WTC11 (cell line): ENCODE data around the gene SETMAR. TPM values are rescaled to one million over a fixed set of nuclear protein-coding genes. Genes with fewer than 3 reads are reported as not detected.

Experiments
- ATAC-seq: fragments of 200-7000 bp; cut with Tn5 transposase; 2 replicates; pipeline ENCODE4 v1.10.0; 2021; ENCODE audit warnings: mild to moderate bottlenecking, moderate library complexity
- CTCF ChIA-PET: fragments of 300-600 bp; sonication (Branson Sonifier 250); formaldehyde crosslinking; loops from one replicate; lab custom pipeline; 2021; ENCODE audit warnings: antibody characterized with exemption; lab: Charles Lee
- POLR2A ChIA-PET: fragments of 350-600 bp; sonication (Branson Sonifier 250); formaldehyde crosslinking; loops from one replicate; lab custom pipeline; 2021; ENCODE audit warnings: antibody characterized with exemption; lab: Charles Lee
- DNase-seq: peaks from one replicate; pipeline ENCODE4 v3.0.0; 2021; ENCODE audit warnings: low spot score
- H3K27ac Mint-ChIP-seq: 2 replicates; pipeline ENCODE4 v1.8.0; 2021; ENCODE audit warnings: mixed read lengths
- H3K27me3 Mint-ChIP-seq: 2 replicates; pipeline ENCODE4 v1.8.0; 2021; ENCODE audit warnings: low read depth, mild to moderate bottlenecking, moderate library complexity, mixed read lengths
- H3K36me3 Mint-ChIP-seq: 2 replicates; pipeline ENCODE4 v1.8.0; 2021; ENCODE audit warnings: mixed read lengths
- H3K4me1 Mint-ChIP-seq: 2 replicates; pipeline ENCODE4 v1.8.0; 2022; ENCODE audit warnings: mixed read lengths
- H3K4me3 Mint-ChIP-seq: 2 replicates; pipeline ENCODE4 v1.8.0; 2021; ENCODE audit warnings: mild to moderate bottlenecking, moderate library complexity, mixed read lengths
- H3K9me3 Mint-ChIP-seq: 2 replicates; pipeline ENCODE4 v1.8.0; 2021; ENCODE audit warnings: mixed read lengths
- CREM ChIP-seq: sonication (generic); formaldehyde crosslinking; IDR thresholded peaks from 2 replicates; pipeline ENCODE4 v1.8.1; 2022; ENCODE audit warnings: mild to moderate bottlenecking, missing genetic modification reagents, moderate library complexity
- E2F5 ChIP-seq: sonication (generic); formaldehyde crosslinking; IDR thresholded peaks from 2 replicates; pipeline ENCODE4 v1.8.1; 2022; ENCODE audit warnings: mild to moderate bottlenecking, moderate library complexity, missing genetic modification reagents
- ELF4 ChIP-seq: sonication (generic); formaldehyde crosslinking; IDR thresholded peaks from 2 replicates; pipeline ENCODE4 v1.8.1; 2022; ENCODE audit warnings: low read depth, mild to moderate bottlenecking, moderate library complexity, missing genetic modification reagents
- FOXJ3 ChIP-seq: sonication (generic); formaldehyde crosslinking; IDR thresholded peaks from 2 replicates; pipeline ENCODE4 v1.9.0; 2021; ENCODE audit warnings: missing genetic modification reagents, mild to moderate bottlenecking, borderline replicate concordance
- FOXP1 ChIP-seq: sonication (generic); formaldehyde crosslinking; IDR thresholded peaks from 2 replicates; pipeline ENCODE4 v1.8.0; 2022; ENCODE audit warnings: missing genetic modification reagents, mild to moderate bottlenecking, moderate library complexity, borderline replicate concordance
- JUN ChIP-seq: sonication (generic); formaldehyde crosslinking; IDR thresholded peaks from 2 replicates; pipeline ENCODE4 v1.8.0; 2023; ENCODE audit warnings: mild to moderate bottlenecking, missing genetic modification reagents
- NFE2L1 ChIP-seq: sonication (generic); formaldehyde crosslinking; IDR thresholded peaks from 2 replicates; pipeline ENCODE4 v1.8.1; 2023; ENCODE audit warnings: missing genetic modification reagents
- NFYB ChIP-seq: sonication (generic); formaldehyde crosslinking; conservative IDR thresholded peaks from 2 replicates; pipeline ENCODE4 v1.8.0; 2022; ENCODE audit warnings: low read depth, missing genetic modification reagents
- SMAD3 ChIP-seq: sonication (generic); formaldehyde crosslinking; IDR thresholded peaks from 2 replicates; pipeline ENCODE4 v1.8.0; 2022; ENCODE audit warnings: missing genetic modification reagents, mild to moderate bottlenecking, borderline replicate concordance
- SMAD4 ChIP-seq: sonication (generic); formaldehyde crosslinking; IDR thresholded peaks from 2 replicates; pipeline ENCODE4 v1.8.0; 2022; ENCODE audit warnings: mild to moderate bottlenecking, missing genetic modification reagents
- SOX15 ChIP-seq: fragments of 250-450 bp; sonication (Bioruptor Pico); IDR thresholded peaks from 2 replicates; pipeline ENCODE4 v1.9.0; 2021; ENCODE audit warnings: mild to moderate bottlenecking
- TEAD4 ChIP-seq: sonication (generic); formaldehyde crosslinking; IDR thresholded peaks from 2 replicates; pipeline ENCODE4 v1.8.0; 2022; ENCODE audit warnings: mild to moderate bottlenecking, missing genetic modification reagents
- ZBTB21 ChIP-seq: sonication (generic); formaldehyde crosslinking; IDR thresholded peaks from 2 replicates; pipeline ENCODE4 v1.8.1; 2023; ENCODE audit warnings: mild to moderate bottlenecking, missing genetic modification reagents, borderline replicate concordance
- ZNF232 ChIP-seq: sonication (generic); formaldehyde crosslinking; IDR thresholded peaks from 2 replicates; pipeline ENCODE4 v1.8.0; 2022; ENCODE audit warnings: mild to moderate bottlenecking, missing genetic modification reagents
- ZNF263 ChIP-seq: sonication (generic); formaldehyde crosslinking; IDR thresholded peaks from 2 replicates; pipeline ENCODE4 v1.8.1; 2022; ENCODE audit warnings: low read depth, mild to moderate bottlenecking, moderate library complexity, missing genetic modification reagents
- ZNF423 ChIP-seq: fragments of 250-450 bp; sonication (Bioruptor Pico); IDR thresholded peaks from 2 replicates; pipeline ENCODE4 v2.1.2; 2022; ENCODE audit warnings: mild to moderate bottlenecking, moderate library complexity
- total RNA-seq: library from RNA; stranded (reverse); gene quantifications from 3 replicates; pipeline ENCODE4 v1.2.3, GENCODE V29; 2021
- TF ChIP-seq, protein P1 (sequence below): sonication (generic); formaldehyde crosslinking; IDR thresholded peaks from 2 replicates; pipeline ENCODE4 v1.8.1; 2023; ENCODE audit warnings: mild to moderate bottlenecking, missing genetic modification reagents
- TF ChIP-seq, protein P2 (sequence below): sonication (generic); formaldehyde crosslinking; IDR thresholded peaks from 2 replicates; pipeline ENCODE4 v1.8.0; 2022; ENCODE audit warnings: missing genetic modification reagents
- TF ChIP-seq, protein P3 (sequence below): fragments of 250-450 bp; sonication (Bioruptor Pico); conservative IDR thresholded peaks from 2 replicates; pipeline ENCODE4 v1.9.0; 2021; ENCODE audit warnings: mild to moderate bottlenecking
- TF ChIP-seq, protein P4 (sequence below): sonication (generic); formaldehyde crosslinking; IDR thresholded peaks from 2 replicates; pipeline ENCODE4 v1.8.0; 2022; ENCODE audit warnings: mild to moderate bottlenecking, missing genetic modification reagents

SETMAR gene
- total RNA-seq, 1 experiment from 2014 or later: 11.6 TPM

GRCh38 chr3:4306091-4306490 is 2.9 kb downstream of the SETMAR start:
- H3K27ac Mint-ChIP-seq: 0 out of 2 replicates have a peak overlapping the region, but pooled peaks have one; percentile 35
- CTCF ChIA-PET: interaction anchor here (1.1 kb wide), 1 partner anchor 34 kb away, joined by 3 read pairs; no protein-coding TSS in a partner anchor
- TF ChIP-seq JUN (CRISPR knock-in tag): no peak
- TF ChIP-seq ZBTB21 (CRISPR knock-in tag): no peak
- TF ChIP-seq ZNF232 (CRISPR knock-in tag): no peak
- TF ChIP-seq, protein P1, sequence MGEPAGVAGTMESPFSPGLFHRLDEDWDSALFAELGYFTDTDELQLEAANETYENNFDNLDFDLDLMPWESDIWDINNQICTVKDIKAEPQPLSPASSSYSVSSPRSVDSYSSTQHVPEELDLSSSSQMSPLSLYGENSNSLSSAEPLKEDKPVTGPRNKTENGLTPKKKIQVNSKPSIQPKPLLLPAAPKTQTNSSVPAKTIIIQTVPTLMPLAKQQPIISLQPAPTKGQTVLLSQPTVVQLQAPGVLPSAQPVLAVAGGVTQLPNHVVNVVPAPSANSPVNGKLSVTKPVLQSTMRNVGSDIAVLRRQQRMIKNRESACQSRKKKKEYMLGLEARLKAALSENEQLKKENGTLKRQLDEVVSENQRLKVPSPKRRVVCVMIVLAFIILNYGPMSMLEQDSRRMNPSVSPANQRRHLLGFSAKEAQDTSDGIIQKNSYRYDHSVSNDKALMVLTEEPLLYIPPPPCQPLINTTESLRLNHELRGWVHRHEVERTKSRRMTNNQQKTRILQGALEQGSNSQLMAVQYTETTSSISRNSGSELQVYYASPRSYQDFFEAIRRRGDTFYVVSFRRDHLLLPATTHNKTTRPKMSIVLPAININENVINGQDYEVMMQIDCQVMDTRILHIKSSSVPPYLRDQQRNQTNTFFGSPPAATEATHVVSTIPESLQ (CRISPR knock-in tag): no peak
- no peak for TF ChIP-seq SMAD3 (CRISPR knock-in tag)
- no peak for TF ChIP-seq SMAD4 (CRISPR knock-in tag)
- TF ChIP-seq, protein P2, sequence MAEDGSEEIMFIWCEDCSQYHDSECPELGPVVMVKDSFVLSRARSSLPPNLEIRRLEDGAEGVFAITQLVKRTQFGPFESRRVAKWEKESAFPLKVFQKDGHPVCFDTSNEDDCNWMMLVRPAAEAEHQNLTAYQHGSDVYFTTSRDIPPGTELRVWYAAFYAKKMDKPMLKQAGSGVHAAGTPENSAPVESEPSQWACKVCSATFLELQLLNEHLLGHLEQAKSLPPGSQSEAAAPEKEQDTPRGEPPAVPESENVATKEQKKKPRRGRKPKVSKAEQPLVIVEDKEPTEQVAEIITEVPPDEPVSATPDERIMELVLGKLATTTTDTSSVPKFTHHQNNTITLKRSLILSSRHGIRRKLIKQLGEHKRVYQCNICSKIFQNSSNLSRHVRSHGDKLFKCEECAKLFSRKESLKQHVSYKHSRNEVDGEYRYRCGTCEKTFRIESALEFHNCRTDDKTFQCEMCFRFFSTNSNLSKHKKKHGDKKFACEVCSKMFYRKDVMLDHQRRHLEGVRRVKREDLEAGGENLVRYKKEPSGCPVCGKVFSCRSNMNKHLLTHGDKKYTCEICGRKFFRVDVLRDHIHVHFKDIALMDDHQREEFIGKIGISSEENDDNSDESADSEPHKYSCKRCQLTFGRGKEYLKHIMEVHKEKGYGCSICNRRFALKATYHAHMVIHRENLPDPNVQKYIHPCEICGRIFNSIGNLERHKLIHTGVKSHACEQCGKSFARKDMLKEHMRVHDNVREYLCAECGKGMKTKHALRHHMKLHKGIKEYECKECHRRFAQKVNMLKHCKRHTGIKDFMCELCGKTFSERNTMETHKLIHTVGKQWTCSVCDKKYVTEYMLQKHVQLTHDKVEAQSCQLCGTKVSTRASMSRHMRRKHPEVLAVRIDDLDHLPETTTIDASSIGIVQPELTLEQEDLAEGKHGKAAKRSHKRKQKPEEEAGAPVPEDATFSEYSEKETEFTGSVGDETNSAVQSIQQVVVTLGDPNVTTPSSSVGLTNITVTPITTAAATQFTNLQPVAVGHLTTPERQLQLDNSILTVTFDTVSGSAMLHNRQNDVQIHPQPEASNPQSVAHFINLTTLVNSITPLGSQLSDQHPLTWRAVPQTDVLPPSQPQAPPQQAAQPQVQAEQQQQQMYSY (CRISPR knock-in tag): no peak
- TF ChIP-seq NFE2L1: no peak
- no peak for TF ChIP-seq E2F5 (CRISPR knock-in tag)
- TF ChIP-seq ZNF263 (CRISPR knock-in tag): no peak
- no peak for TF ChIP-seq TEAD4 (CRISPR knock-in tag)
- no peak for TF ChIP-seq CREM (CRISPR knock-in tag)
- TF ChIP-seq FOXP1 (CRISPR knock-in tag): no peak
- no peak for TF ChIP-seq NFYB
- TF ChIP-seq SOX15 (CRISPR knock-in tag): no peak
- H3K4me3 Mint-ChIP-seq: no peak overlapping the region
- no peaks in the 10 kb centered on the region for H3K9me3 Mint-ChIP-seq
- peaks cover 11% of the 10 kb centered on the region for H3K36me3 Mint-ChIP-seq
- H3K27me3 Mint-ChIP-seq: no peaks in the 10 kb centered on the region; the same call in 1 of the 2 replicates
- ATAC-seq: no peak
- POLR2A ChIA-PET: interaction anchor here (0.9 kb wide), 1 partner anchor 187 kb away, joined by 3 read pairs; the partner anchor contains the start of gene ITPR1
- H3K4me1 Mint-ChIP-seq: peaks cover 61% of the 10 kb centered on the region
- DNase-seq: no peak

- Mint-ChIP-seq H3K27me3 (no peaks in the 10 kb centered on the region; the same call in 1 of the 2 replicates), H3K4me3 (no peak overlapping the region), H3K27ac (peak overlapping the region; percentile 35; the same call in 1 of the 2 replicates), H3K9me3 (no peaks in the 10 kb centered on the region), H3K36me3 (peaks cover 11% of the 10 kb centered on the region), H3K4me1 (peaks cover 67% of the 10 kb centered on the region)
- ChIA-PET CTCF (no interaction called here), POLR2A (interaction anchor here (0.9 kb wide), 1 partner anchor 186 kb away, joined by 3 read pairs; the partner anchor contains the start of gene ITPR1)
- no peak for ATAC-seq
- no peak for DNase-seq
- TF ChIP-seq FOXJ3: no peak
- TF ChIP-seq NFE2L1: no peak
- no peak for TF ChIP-seq ZNF423 (CRISPR knock-in tag)
- TF ChIP-seq, protein P3, sequence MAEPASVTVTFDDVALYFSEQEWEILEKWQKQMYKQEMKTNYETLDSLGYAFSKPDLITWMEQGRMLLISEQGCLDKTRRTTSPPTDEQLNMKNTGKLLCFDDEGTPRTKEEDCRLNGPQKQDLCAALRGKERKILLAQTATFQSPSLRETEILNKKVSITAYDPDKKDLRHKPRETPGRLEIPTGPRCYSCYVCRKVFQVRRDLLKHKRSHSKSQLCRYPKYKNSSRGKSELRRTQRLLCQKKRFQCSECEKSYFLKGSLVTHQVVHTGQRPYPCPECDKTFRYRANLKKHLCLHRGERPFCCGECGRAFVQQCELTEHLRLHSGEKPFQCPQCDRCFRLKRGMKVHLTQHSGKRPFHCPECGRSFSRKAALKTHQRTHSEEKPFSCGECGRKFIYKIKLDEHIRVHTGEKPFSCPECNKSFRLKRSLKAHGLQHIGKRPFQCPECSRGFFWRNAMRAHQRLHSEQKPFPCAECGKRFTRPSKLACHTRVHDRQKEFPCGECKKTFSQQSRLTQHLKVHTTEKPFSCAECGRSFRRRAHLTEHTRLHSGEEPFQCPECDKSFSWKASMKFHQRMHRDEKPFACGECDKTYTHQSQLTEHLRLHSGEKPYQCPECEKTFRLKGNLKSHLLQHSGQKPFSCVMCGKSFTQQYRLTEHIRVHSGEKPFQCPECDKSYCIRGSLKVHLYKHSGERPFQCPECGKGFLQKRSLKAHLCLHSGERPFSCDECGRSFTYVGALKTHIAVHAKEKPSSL: no peak
- TF ChIP-seq, protein P2 (CRISPR knock-in tag): no peak
- TF ChIP-seq, protein P4, sequence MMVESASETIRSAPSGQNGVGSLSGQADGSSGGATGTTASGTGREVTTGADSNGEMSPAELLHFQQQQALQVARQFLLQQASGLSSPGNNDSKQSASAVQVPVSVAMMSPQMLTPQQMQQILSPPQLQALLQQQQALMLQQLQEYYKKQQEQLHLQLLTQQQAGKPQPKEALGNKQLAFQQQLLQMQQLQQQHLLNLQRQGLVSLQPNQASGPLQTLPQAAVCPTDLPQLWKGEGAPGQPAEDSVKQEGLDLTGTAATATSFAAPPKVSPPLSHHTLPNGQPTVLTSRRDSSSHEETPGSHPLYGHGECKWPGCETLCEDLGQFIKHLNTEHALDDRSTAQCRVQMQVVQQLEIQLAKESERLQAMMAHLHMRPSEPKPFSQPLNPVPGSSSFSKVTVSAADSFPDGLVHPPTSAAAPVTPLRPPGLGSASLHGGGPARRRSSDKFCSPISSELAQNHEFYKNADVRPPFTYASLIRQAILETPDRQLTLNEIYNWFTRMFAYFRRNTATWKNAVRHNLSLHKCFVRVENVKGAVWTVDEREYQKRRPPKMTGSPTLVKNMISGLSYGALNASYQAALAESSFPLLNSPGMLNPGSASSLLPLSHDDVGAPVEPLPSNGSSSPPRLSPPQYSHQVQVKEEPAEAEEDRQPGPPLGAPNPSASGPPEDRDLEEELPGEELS (CRISPR knock-in tag): no peak
- no peak for TF ChIP-seq NFYB
- TF ChIP-seq SOX15 (CRISPR knock-in tag): no peak
- TF ChIP-seq ELF4 (CRISPR knock-in tag): no peak
- no peak for TF ChIP-seq JUN (CRISPR knock-in tag)
- TF ChIP-seq SMAD4 (CRISPR knock-in tag): no peak
These were observed 3.7 kb downstream of the SETMAR start for GRCh38 chr3:4306860-4307259.
